Epidermal melanocyte (primary cell): ENCODE measurements around the gene DNAJC24.
A peak's percentile ranks its signal among the peaks of the same experiment; 100 is the strongest.
"Not testable (repeated sequence)": the region's sequence is repeated elsewhere in the genome, so short reads cannot be mapped to it uniquely, and the experiment has no call there.

Experiments
- DNase-seq: peaks from one replicate; pipeline ENCODE4 v3.0.0; 2011; ENCODE audit warnings: low spot score; ENCODE audit not compliant: insufficient read length

The DNAJC24 gene, protein sequence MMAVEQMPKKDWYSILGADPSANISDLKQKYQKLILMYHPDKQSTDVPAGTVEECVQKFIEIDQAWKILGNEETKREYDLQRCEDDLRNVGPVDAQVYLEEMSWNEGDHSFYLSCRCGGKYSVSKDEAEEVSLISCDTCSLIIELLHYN

GRCh38 chr11:31369348-31370329, at the start of gene DNAJC24, which contains the start of gene DCDC1:
TSS of gene DNAJC24 (plus strand) at chr11:31369860. CDS start at chr11:31370749, 889 bp downstream.
TSS of gene DCDC1 (minus strand) at chr11:31369739. CDS start at chr11:31328280, 41,459 bp downstream.
- peak; percentile 63 for DNase-seq

GRCh38 chr11:31321494-31321893, 48.2 kb upstream of the DNAJC24 start:
- not testable (repeated sequence) for DNase-seq

DNA sequence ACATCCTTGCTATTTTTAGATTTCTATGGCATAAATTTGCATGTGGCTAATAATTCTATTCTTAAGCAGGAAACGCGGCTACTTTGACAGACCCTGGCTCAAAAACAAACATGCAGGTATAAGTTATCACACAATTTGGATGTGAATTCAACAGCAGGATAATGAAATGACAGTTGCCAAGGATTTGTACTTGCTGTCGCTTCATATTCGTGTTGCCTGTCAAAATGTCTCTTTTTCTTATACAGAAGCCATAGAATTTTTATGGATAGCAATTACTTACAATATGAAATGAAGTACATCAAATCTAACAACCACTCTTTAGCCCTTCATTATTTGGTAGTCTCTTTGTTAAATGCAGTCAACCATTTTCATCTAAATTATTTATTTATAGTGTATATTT, 46.5 kb upstream of the DNAJC24 start:
- no peak for DNase-seq

- DNase-seq, result peak; percentile 29
Observed at GRCh38 chr11:31325160-31325559, 44.5 kb upstream of the DNAJC24 start.

GRCh38 chr11:31326470-31327148, 43.1 kb upstream of the DNAJC24 start:
- no peak for DNase-seq

DNA sequence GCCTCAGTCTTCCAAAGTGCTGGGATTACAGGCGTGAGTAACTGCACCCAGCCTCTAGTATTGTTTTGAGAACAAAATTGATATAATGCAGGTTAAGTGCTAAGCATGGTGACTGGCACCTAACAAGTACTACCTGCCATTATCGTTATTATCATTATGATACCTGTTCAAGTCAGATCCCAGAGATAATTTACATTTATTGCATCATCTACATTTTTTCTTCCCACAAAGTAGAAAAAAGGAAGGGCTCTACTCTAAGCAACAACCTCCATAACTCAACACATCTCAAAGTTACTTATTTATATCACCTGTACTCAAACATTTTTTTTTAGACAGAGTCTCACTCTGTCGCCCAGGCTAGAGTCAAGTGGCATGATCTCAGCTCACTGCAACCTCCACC, 42.2 kb upstream of the DNAJC24 start:
- no peak for DNase-seq

- no peak for DNase-seq
Observed at GRCh38 chr11:31328697-31329096, 41.0 kb upstream of the DNAJC24 start.

GRCh38 chr11:31337806-31338205, 31.9 kb upstream of the DNAJC24 start:
- DNase-seq, result no peak

GRCh38 chr11:31340903-31341572, 28.6 kb upstream of the DNAJC24 start:
- no peak for DNase-seq

DNA sequence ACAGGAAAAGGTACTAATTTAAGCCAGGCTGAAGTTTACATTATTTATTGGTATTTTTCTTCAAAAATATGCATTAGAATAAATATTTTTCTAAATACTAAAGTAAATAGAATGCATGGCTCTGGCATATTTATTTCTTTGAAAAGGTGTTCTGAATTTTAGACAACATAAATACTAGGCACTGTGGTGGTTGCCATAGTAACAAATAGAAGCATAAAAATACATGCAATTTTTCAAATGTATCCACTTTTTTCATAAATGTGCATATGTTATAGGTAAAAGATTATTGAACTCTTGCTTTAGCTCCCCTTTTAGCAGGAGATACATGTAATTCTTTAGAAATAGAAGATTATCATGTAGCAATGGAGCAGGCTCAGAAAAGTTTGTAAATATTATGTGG, 18.5 kb upstream of the DNAJC24 start:
- no peak for DNase-seq

GRCh38 chr11:31355131-31355530, 14.5 kb upstream of the DNAJC24 start:
- no peak for DNase-seq

GRCh38 chr11:31355817-31356216, 13.8 kb upstream of the DNAJC24 start:
- DNase-seq, result no peak

DNA sequence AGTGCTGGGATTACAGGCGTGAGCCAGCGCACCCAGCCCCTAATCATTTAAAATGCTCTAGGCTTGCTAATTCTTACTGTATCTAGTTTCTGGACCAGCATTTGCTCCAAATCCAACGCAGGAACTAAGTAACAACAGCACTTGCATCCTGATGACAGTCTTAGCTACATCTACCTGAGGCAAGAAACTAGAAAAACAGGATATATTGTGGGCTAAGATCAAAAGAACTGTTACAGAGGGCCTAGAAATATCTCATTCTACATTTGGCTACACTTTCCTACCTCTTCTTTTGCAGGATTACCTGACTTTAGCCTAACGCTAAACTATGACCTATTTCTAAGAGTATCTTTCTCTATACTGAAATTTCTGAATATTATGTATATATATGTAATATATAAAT, 7.9 kb upstream of the DNAJC24 start:
- no peak for DNase-seq

- no peak for DNase-seq
Observed at GRCh38 chr11:31366795-31367194, 2.9 kb upstream of the DNAJC24 start.

- no peak for DNase-seq
Observed at GRCh38 chr11:31375879-31376278, 6.2 kb downstream of the DNAJC24 start.

GRCh38 chr11:31383116-31383515, 13.5 kb downstream of the DNAJC24 start:
- no peak for DNase-seq

DNA sequence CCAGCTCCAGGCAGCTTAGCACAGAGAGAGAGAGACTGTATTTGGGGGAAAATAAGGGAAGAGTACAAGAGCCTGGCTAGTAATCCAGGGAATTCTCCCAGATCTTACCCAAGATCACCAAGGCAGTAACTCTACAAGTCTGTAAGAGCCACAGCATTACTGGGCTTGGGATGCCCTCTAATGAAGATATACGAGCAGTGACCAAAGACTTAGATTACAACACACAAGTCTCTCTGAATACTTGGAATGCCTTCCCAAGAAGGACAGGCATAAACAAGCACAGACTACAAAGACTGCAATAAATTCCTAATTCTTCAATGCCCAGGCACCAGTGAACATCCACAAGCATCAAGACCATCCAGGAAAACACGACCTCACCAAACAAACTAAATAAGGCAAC, 17.7 kb downstream of the DNAJC24 start:
- no peak for DNase-seq

DNA sequence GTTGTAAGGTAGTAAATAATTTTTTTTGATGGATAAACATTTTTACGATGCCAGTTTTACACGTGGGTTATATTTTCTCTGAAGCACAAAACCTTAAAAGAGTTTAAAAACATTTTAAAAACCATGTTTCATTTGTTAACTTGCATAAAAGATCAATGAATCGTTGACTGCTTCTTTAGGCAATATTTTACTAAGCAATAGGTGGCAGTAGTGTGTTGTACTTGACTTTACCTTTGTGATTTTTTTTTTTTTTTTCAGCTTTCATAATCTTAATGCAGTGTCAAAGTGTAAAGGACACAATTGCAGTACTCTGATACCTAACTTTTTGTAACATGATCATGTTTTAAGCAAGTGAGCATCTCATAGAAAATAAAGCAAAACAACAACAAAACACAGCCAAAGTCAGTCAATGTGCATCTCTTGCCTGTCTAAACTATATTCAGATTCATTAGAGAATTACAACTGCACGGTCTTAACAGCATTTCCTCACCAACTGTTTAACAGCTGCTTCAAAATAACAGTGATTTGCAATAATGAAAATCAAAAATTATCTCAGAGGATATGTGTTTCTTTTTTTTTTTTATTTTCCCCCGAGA, 27.7 kb downstream of the DNAJC24 start:
- DNase-seq, result no peak

DNA sequence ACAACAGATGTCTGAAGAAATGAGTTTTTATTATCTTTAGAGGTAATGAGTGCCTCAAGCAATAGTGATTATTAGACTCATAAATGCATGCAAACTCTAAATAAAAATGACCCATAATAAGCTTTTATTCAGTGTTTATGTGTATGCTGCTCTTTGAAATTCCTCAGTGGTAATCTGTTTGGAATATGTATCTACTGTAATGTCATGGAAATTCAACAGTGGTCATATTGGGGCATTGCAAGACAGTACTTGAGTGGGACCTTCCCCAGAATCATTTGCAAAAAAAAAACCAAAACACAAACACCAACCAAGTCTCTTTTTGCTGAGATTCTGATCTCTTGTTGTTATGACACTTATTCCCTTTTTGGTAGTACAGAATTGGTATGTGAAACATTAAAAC, 35.0 kb downstream of the DNAJC24 start:
- no peak for DNase-seq

GRCh38 chr11:31408201-31408600, 38.5 kb downstream of the DNAJC24 start:
- DNase-seq, result no peak

GRCh38 chr11:31412946-31413345, 43.3 kb downstream of the DNAJC24 start:
- no peak for DNase-seq
